HG03378 (cell line): ENCODE results near the gene TMEM170B.

ENCODE experiments used
- ATAC-seq: cut with Tn5 transposase; IDR thresholded peaks from one replicate; pipeline ENCODE4 v1.9.1; 2021; ENCODE audit warnings: mild to moderate bottlenecking, moderate library complexity; ENCODE audit not compliant: unreplicated experiment

TMEM170B gene

DNA sequence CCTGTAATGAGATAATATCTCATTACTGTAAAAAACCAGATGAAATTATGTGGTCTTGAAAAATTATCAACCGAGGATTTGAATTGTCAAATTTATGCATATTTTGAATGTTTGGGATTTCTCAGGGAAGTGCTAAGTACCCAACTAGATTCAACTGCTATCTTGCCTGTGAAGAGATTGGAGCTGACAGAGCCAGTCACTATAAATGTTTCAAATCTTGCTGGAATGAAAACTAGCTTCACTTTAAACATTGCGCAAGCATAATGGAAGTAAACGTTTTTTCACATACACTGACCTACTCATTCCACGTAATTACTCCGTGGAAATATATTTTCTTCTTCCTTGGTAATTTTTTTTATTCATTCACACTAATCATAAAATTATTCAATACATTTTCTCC lies 46.7 kb downstream of the TMEM170B start:
- no peak for ATAC-seq

DNA sequence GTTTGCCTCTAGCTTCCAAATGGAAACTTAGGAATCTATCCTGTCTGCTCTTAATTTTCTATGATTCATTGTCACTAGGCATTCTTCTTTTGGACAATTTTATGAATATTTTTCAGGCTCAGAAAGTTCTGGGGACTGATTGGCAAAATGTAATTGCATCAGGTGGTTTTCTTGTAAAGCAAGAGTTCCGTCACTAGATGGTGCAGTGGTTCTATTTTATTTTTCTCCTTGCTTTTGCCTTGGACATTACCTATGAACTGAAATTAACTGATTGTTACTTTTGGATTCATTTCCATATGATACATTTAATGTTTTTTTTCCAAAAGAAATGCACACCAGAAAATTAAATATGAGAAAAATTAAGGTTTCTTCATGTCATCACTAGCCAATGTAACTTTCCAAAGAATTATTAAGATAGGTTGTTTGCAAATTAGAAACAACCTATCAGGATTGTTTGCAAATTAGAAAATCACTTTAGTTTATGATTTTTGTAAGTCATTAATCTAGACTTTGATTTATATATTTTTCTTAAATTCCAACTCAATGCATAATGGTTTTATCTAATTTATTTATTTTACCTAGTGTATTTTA lies 48.0 kb downstream of the TMEM170B start:
- ATAC-seq: no peak

DNA sequence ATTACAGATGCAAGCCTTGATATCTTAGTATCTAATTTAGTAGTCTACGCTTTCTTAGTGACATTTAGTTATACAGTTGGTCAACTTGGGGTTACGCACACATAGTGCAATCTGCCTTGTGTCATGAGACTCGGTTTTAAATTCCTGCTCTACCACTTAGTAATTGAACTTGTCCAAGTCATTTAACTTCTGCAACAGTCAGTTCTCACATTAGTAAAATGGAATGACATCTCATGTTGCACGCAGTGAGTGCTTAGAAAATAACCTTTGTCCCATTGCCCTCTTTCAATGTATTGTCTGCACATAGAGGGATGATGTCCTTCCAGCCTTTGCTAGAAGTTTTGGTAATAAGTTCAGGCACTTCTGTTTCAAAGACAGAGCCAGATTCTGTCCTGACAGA lies 48.6 kb downstream of the TMEM170B start:
- ATAC-seq: no peak

DNA sequence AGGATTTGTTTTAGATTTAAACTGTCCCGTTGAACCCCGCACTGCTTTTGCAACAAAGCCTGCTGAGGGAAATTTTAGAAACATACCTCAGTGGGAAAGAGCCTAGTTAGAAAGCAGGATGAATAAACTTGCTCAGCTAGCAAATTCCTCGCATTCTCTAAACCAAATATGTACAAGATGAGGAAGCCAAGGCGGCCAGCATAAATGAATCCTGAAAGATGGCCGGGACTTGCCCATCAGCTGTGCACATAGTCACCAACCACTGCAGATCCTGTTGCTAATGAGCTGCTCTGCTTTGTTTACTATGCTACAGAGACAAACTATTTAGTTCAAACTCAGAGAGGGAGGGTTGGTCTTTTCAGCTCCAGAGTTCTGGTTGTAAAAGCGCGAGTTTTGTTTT lies 49.0 kb downstream of the TMEM170B start:
- no peak for ATAC-seq

DNA sequence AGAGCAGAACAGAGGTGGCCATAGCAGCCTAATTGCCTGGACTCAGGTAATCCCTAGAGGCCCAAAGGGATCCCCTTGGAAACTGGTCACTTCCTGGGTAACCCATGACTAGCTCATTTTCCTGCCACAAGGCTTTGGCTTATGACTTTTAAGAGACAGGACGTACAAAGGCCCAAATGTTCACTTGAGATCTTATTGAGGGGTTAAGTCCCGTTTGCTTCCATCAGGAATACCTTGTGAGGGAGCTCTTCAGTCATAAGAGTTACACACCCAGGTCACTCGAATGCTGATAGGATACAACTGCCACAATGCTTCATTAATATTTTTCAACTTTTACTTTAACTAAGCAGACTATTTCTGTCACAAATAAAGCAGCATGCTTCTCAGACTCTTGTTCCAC lies 51.7 kb downstream of the TMEM170B start:
- no peak for ATAC-seq

DNA sequence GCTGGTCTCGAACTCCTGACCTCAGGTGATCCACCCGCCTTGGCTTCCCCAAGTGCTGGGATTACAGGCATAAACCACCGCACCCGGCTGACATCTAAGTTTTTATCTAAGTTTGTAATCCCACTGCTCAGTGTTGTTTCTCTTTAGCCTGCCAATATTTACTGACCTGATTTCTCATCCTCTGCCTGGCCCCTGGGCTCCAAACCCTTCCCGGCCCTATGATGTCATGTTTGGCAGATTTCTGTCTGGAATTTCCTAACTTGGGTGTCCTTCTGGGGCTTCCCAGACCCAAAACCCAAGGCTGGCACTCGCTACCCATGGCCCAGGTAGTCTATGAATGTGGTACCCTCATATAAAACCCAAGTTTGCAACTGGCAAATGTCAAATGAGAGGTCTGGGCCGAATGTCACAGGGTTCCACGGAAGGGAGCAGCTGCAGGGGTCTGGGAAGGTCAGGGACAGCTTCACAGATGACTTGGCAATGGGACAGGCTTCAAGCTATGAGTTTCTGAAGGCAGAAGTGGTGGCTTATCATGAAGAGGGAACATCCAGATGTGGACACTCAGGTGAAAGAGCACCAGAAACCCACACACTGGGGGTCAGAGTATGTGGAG lies 54.9 kb downstream of the TMEM170B start:
- no peak for ATAC-seq

DNA sequence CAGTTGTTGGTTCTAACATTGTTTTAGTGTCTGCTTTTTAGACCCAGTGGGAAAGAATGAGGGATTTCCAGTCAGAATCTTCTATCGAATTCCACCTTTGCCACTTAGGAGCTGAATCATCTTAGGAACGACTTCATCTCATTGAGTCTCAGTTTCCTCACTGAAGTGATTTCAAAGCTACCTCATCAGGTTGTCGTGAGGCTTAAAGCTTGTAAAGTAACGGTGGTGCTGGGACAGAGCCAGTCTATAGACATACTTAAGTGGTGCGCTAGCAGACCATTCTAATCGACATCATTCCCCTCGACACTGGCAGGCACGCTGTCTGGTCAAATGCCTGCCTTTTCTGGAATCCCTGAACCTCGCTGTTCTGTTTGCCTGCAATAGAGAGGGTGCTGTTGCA lies 55.5 kb downstream of the TMEM170B start:
- no peak for ATAC-seq

DNA sequence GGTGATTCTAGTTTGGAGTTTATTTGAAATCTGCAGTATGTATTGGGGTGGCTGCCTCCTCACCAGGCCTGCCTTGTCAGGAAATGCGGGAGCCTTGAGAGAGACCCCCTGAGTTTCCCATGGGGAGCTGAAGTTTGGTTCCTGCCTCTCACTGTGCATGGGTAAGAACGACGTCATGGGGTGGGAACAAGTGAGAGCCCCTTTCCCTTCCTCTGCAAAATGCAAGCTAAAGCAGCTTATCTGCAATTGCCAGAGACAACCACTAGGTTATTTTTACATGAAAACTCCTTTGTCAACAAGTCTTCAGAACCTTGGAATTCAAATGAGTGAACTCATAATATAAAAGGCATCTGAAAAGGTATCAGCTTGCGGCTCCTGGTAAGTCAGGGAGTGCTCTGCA lies 58.4 kb downstream of the TMEM170B start:
- ATAC-seq: no peak

DNA sequence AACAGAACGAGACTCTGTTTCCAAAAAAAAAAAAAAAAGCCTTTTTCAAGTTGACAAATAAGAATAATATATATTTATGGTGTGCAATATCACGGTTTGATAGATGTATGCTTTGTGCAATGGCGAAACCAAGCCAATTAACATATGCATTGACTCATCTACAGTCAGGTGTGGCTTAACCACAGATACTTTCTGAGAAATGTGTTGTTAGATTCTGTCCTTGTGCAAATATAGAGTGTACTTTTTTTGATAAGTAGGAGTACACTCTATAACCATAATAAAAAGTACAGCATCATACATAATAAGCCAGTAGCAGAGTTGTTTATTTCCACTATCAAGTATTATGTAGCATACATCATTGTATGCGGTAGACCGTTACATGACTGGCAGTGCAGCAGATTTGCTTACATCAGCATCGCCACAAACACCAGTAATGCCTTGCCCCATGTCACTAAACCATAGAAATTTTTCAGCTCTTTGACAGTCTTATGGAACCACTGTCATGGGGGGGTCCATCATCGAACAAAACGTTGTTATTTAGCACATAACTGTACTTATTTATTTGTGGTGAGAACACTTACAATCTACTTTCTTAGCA lies 59.2 kb downstream of the TMEM170B start:
- no peak for ATAC-seq

DNA sequence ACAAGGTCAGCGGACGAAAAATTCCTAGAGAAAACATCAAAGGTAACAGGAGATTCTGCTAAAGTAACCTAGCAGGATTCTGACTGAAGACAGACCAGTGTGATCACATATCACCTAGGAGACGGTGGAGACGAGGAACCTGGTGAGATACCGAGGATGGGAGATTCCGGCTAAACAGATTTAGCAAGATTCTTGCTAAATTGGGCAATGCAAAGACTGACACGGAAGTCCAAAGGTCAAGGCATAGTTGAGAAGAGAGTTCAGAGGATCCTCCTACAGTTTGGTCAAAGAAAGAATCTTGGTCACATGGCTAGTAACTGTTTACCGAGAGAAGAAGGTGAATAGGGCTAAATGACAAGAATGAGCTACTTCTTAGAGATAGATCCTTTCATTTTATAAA lies 61.1 kb downstream of the TMEM170B start:
- ATAC-seq: no peak

DNA sequence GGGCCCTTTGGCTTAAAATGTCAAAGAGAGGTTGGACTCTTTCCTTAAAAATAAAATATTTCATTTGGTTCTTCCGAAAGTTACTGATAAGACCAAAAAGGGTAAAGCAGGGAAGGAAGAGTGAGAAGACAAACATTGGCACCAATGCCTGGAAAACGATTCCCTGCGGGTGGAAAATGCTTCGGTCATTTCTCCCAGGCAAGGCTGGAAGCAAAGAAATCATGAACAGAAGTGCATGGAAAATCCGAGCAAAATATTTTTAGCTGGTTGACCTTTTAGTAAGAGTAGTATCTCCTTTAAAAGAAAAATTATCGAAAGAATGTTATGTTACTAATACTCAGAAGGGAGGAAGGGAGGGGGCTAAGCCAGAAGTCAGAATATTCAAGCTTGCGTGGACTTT lies 62.7 kb downstream of the TMEM170B start:
- no peak for ATAC-seq

DNA sequence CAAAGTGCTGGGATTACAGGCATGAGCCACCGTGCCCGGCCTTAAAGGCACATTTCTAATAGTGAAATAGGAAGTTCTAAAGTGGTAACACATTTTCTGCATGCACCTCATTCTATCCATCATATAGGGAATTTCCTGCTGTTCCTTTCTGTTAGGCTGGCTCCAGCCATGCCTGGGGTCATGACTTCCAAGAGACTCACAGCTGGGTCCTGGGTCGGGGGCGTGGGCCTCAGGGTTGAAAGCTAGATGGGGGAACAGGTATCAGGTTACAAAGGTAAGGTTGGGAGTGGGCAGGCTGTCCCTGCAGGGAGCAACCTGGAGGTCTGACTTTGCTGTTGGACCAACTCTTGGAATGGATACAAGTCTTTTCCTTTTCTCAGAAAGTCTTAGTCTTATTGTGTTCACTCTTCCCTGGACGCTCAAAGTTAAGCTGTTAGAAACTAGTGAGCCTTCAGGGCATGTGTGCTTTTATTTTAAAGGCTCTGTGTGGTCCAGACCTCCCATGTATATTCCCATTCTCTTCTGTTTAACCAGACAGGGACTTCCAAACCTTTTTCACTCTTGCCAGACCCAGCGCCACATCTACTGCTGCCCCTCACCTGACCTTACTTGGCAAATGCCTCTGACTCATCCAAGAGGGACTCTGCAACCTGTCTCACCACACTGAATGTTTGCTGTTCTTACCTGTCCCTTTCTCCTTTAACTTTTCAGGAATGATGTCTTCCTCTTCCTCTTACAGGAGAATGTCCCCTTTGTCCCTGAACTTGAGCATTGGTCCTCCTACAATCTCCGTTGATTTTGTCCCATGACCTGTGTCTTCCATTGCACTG lies 64.4 kb downstream of the TMEM170B start:
- no peak for ATAC-seq

DNA sequence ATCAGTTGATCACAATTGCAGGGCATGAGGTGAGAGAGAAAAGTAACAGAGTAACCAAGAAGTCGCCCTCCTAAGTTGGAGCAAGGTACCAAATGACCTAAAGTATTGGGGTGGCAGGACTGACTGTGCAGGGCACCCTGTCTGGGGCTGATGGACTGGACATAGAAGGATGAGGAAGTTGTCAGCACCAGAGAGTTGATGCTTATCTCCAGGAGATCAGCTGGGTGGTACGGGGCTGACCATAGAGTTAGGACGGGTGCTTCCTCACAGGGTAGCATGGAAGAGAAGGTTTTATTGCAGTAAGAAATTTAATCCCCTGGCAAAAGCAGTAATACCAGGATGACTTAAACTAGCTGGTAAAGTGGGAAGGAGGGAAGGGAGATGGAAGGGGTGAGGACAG lies 66.7 kb downstream of the TMEM170B start:
- ATAC-seq: no peak

DNA sequence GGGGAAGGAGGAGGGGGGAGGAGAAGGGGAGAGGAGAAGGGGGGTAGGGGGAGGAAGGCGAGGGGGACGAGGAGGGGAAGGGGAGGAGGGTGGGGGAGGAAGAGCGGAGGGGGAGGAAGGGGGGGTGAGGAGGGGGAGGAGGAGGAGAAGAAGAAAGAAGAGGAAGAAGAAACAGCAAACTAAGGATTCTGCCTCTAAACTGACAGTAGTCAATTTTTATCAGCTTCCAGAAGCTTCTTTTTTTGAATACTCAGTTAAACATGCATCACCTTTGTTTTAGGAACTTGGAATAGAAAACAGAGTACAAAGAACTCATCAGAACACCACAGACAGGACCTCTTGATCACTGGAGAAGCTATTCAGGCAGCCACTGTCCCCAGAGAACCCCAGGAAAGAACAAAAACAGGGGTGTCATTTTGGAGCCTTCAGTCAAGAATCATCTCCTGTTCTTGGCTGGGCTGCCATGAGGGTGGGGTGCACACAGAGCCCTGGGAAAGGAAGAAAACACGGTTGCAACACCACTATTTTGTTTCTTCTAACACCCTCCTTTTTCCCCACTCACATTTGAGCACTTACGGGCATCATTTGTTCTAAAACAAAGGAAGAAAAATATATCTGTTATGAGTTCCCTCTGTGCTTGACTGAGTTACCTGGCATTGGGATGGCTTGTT lies 67.4 kb downstream of the TMEM170B start:
- no peak for ATAC-seq

DNA sequence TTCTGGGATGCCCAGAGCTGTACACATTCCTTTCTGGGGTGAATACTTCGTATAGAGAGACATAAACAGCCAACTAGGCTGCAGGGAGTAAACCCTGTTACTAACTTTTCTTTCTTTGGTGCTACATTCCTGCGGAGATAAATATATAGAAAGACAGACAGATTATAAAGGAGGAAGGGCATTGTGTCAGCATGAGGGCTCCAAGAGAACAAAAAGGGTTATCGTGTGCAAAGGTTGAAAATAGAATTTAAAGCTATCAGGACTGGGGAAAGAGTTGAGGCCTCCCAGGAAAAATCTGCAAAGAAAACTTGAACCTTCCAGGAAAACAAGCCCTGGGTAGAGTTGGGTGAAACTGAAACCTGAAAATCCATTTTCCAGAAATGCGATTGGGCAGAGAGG lies 68.0 kb downstream of the TMEM170B start:
- no peak for ATAC-seq

DNA sequence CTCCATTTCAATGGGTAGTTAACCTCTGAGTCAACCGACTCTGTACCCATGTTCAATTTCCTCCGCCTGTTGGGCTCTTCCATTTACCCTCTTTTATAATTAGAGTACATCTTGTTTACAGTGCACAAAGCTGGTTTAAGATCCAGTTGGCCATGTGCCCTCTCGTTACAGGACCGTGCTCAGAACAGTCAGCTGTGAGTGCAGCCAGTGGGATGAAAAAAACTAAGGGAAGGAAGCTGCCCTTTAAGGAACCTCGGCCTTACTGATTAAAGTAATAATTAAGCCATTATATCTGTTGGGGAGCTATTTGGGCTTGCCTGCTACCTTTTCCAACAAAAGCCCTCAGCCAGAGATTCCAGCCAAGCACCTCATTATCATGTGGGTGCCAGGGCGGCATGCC lies 68.8 kb downstream of the TMEM170B start:
- no peak for ATAC-seq

DNA sequence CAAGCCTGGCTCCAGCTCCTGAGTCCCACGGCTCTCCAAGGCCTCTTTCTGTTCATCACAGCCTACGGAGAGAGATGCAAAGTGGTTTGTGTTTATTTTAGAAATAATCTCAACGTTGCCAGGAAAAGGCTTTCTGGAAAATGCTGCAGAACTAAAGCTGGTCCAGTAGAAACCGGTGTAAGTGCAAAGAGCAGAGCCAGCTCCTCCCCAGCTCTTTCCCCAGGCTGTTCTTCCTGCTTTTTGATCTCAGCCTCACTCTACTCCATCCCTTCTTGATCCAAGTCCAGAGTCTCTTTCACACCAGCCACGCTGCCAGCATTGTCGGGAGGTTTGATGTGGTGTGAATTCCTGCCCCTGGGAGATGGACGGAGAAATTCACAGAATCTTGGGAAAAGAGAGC lies 69.8 kb downstream of the TMEM170B start:
- ATAC-seq: no peak

DNA sequence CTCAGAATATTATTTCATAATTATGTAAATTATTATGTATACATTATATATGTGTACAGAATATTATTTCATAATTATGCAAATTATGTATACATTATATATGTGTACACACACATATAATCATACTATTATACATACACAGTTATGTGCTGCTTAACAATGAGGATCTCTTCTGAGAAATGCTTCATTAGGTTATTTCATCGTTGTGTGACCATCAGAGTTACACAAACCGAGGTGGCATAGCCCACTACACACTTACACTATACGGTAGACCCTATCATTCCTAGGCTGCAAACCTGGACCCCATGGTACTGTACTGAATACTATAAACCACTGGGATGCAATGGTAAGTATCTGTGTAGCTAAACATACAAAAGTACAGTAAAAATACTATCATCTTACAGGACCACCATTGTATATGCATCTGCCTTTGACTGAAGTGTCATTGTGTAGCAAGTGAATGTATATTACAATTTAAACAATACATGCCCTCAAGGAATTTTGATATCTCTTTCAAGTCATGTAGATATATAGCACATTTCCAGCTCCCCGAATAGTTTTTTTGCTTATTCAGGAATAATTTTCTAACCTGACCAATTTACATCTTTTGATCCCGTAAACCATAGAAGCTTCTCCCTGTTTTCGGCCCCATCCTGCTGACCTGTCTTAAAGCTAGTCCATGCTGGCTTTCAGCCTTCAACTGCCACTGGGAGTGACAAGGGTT lies 71.2 kb downstream of the TMEM170B start:
- no peak for ATAC-seq

DNA sequence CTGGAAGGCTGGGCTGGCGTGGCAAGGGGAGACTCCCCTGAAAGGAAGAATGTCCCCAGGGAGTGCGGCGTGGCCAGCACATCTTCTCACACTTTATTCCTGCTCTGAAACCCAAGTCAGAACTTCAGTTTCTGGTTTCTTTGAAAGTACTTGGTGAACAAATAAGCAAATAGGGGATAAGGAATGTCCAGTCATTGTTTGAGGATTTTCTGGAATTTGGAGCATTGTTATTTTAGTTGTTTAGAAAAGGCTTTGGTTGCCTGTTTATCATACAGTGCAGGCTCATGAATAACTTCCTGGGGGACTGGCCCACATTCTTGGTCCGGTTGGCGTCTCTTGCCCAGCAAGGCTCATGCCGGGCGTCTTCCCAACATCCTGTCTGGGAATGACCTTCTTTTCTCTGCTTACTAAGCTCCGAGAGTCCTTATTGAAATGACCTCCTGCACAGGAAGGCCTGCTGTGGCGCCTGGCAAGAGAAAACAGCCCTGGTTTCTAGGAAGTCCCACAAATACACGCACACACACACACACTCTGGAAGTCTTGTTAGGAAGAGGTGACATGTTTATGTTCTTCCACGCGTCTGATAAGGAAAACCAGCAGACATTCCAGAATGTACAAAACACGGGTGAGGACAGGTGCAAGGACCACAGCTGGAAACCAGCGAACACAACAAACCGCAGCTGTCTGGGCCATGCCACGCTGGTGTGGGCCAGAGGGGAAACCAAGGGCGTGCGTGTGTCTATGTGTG lies 71.9 kb downstream of the TMEM170B start:
- ATAC-seq: no peak

DNA sequence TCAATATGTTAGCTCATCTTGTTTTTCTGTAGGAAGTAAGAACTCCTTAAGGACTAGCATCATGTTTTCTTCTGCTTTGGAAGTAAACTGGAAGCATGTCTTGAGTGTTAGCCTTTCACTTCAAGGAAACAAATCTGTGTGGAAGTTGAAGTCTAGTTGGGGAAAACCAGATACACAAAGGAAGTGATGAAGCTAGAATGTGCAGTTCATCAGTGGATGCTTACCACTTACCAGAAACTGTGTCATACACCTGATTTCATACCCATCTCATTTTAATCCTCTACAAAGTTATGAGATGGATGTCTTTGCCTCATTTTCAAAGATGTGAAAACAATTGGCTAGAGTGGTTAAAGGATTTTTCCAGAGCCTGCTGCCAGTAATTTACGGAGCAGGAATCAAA lies 75.8 kb downstream of the TMEM170B start:
- no peak for ATAC-seq
